B cell (primary cell): ENCODE measurements around the gene DTX4. TPM values are rescaled to one million over a fixed set of nuclear protein-coding genes. Genes with fewer than 3 reads are reported as not detected.

Experiments
- ATAC-seq: fragments of 200-7000 bp; cut with Tn5 transposase; one replicate; pipeline ENCODE4 v1.10.0; 2021; ENCODE audit warnings: low read depth, mild to moderate bottlenecking, moderate number of reproducible peaks, moderate library complexity
- CTCF ChIA-PET: fragments of 350-600 bp; sonication (Branson Sonifier 250); formaldehyde crosslinking; loops from one replicate; lab custom pipeline; 2021; ENCODE audit warnings: antibody characterized with exemption, inconsistent platforms; lab: Charles Lee
- POLR2A ChIA-PET: fragments of 350-600 bp; sonication (Branson Sonifier 250); formaldehyde crosslinking; loops from one replicate; lab custom pipeline; 2021; ENCODE audit warnings: antibody characterized with exemption; lab: Charles Lee
- DNase-seq: peaks from one replicate; pipeline ENCODE4 v3.0.0; 2013
- H2AFZ ChIP-seq: 2 replicates; pipeline ENCODE4 v1.6.1; 2012; ENCODE audit warnings: mild to moderate bottlenecking, low read depth, low read length; ENCODE audit not compliant: insufficient read depth, poor library complexity, severe bottlenecking
- H3K27ac ChIP-seq, 2 donors: 1 replicate in 1 of 2; 2 replicates in 1 of 2; pipeline ENCODE4 v1.5.1; 2012 to 2013; ENCODE audit warnings: low read length in 2 of 2, mild to moderate bottlenecking in 2 of 2, moderate library complexity in 1 of 2
- H3K27me3 ChIP-seq, 4 experiments: fragments of 200-600 bp in 1 of 4; sonication (generic) in 1 of 4; replicated peaks in 1 of 4; 1 replicate in 2 of 4; 2 replicates in 2 of 4; pipeline versions ENCODE4 v1.6.1 to v1.7.0; 2013 to 2016; ENCODE audit warnings: low read length in 3 of 4, mild to moderate bottlenecking in 2 of 4, mixed read lengths in 1 of 4, moderate library complexity in 1 of 4; ENCODE audit not compliant: insufficient read depth in 4 of 4, control insufficient read depth in 3 of 4; ENCODE audit errors: control extremely low read depth in 1 of 4
- H3K36me3 ChIP-seq, 2 experiments: replicated peaks in 1 of 2; 1 replicate in 1 of 2; 2 replicates in 1 of 2; pipeline versions ENCODE4 v1.6.1 to v1.7.1; 2013; ENCODE audit warnings: low read length in 1 of 2; ENCODE audit not compliant: insufficient read depth in 2 of 2, control insufficient read depth in 1 of 2; ENCODE audit errors: control extremely low read depth in 1 of 2, extremely low read depth in 1 of 2
- H3K4me1 ChIP-seq, 2 donors: fragments of 200-600 bp in 1 of 2; sonication (generic) in 1 of 2; 1 replicate in 1 of 2; 2 replicates in 1 of 2; pipeline versions ENCODE4 v1.5.1 to v1.6.1; 2013 to 2017; ENCODE audit warnings: low read length in 2 of 2; ENCODE audit not compliant: control insufficient read depth in 2 of 2, insufficient read depth in 2 of 2
- H3K4me2 ChIP-seq: replicated peaks from 2 replicates; pipeline ENCODE3; 2012; ENCODE audit warnings: mild to moderate bottlenecking, low read depth, low read length; ENCODE audit not compliant: poor library complexity, severe bottlenecking
- H3K4me3 ChIP-seq, 5 experiments: fragments of 200-600 bp in 1 of 5; sonication (generic) in 1 of 5; 1 replicate in 3 of 5; 2 replicates in 2 of 5; pipeline versions ENCODE4 v1.5.1 to v1.7.0; 2011 to 2016; ENCODE audit warnings: low read length in 4 of 5, mild to moderate bottlenecking in 4 of 5, low read depth in 2 of 5, control low read depth in 1 of 5, moderate library complexity in 1 of 5; ENCODE audit not compliant: insufficient read depth in 1 of 5; ENCODE audit errors: control extremely low read depth in 1 of 5, extremely low read depth in 1 of 5
- H3K79me2 ChIP-seq: fragments of 200-600 bp; sonication (generic); one replicate; pipeline ENCODE4 v1.6.0; 2016; ENCODE audit warnings: low read length; ENCODE audit not compliant: control insufficient read depth, insufficient read depth
- H3K9ac ChIP-seq: fragments of 200-600 bp; sonication (generic); 2 replicates; pipeline ENCODE4 v1.6.1; 2017; ENCODE audit warnings: mild to moderate bottlenecking, low read length, moderate library complexity
- H3K9me3 ChIP-seq, 3 donors: one replicate each; pipeline versions ENCODE4 v1.6.1 to v1.7.1; 2013; ENCODE audit warnings: low read length in 2 of 3; ENCODE audit not compliant: control insufficient read depth in 2 of 3, insufficient read depth in 1 of 3; ENCODE audit errors: control extremely low read depth in 1 of 3
- H4K20me1 ChIP-seq: 2 replicates; pipeline ENCODE4 v1.6.0; 2012; ENCODE audit warnings: mild to moderate bottlenecking, low read length; ENCODE audit not compliant: insufficient read depth, control insufficient read depth, poor library complexity, severe bottlenecking
- H3K27ac Mint-ChIP-seq: one replicate; pipeline ENCODE4 v1.8.0; 2021; ENCODE audit warnings: mixed read lengths
- H3K27me3 Mint-ChIP-seq: one replicate; pipeline ENCODE4 v1.8.0; 2021; ENCODE audit warnings: mixed read lengths
- H3K4me1 Mint-ChIP-seq: one replicate; pipeline ENCODE4 v1.8.0; 2021; ENCODE audit warnings: mixed read lengths
- H3K4me3 Mint-ChIP-seq: one replicate; pipeline ENCODE4 v1.8.0; 2021; ENCODE audit warnings: mixed read lengths
- H3K9me3 Mint-ChIP-seq: one replicate; pipeline ENCODE4 v1.8.0; 2022; ENCODE audit warnings: mixed read lengths; ENCODE audit not compliant: insufficient read depth
- CTCF ChIP-seq: fragments of 200-600 bp; IDR thresholded peaks from one replicate; pipeline ENCODE4 v1.8.0; 2022; ENCODE audit warnings: antibody characterized with exemption, mild to moderate bottlenecking
- EZH2 ChIP-seq: IDR thresholded peaks from 2 replicates; pipeline ENCODE4 v1.6.1; 2012; ENCODE audit warnings: borderline replicate concordance, low read depth, mild to moderate bottlenecking, moderate library complexity, low read length; ENCODE audit not compliant: insufficient read depth, poor library complexity, severe bottlenecking
- WGBS: methylation state at CpG from one replicate; pipeline ENCODE4 v1.1.5; 2013; ENCODE audit warnings: missing lambda C conversion rate; ENCODE audit not compliant: insufficient coverage; 5-methylcytosine and 5-hydroxymethylcytosine counted together
- intact Hi-C: fragments of 100-400 bp; cut with micrococcal nuclease; formaldehyde crosslinking; loops from one replicate; pipeline ENCODE4 v1.10.0; 2022
- polyA plus RNA-seq: library from polyadenylated mRNA; depleted of rRNA; stranded (reverse); fragments of >200 nt; gene quantifications from 2 replicates; pipeline ENCODE4 v1.2.3, GENCODE V29; 2012
- total RNA-seq, 2 donors: library from RNA; stranded (reverse); fragments of 120-200 nt in 1 of 2; gene quantifications; 1 replicate in 1 of 2; 2 replicates in 1 of 2; pipeline versions ENCODE4 v1.2.3 to v1.2.4, GENCODE V29; 2013 to 2022

Gene DTX4
- total and polyA plus RNA-seq, 2 donors (not counting 1 experiment from before 2014, with no cell fraction given): 11.7 to 43.3 TPM

DNA sequence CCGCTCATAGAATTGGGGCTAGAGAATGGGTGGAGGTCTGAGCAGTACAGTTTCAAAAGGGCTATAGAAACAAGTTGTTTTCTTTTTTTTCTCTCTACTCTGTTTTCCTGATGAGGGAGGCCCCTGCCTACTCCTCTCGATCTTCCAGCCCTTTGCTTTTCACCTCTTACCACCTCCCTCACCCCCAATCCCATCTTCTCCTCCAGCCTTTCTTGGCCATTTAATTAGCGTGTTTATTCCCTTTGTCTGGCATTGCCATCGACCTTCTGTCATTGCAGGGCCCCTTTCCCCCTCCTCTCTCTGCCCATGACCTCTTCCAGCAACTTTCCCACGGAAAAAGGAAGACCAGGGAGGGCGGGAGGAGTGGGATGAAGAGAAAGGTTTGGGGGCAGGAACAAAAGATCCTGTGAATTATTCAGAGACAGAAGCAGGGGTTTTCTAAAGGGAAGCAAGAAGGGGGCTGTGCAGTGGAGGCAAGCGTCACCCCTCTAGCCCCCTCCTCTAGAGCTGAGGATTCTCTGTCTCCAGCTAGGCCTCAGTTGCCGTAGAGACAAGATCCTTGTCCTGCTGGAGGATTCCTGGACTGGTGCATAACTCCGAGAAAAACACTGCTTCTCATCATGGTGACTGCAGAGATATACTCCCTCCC is 12.9 kb downstream of the DTX4 start:
- Mint-ChIP-seq H3K4me3 (no peak overlapping the region), H3K4me1 (peaks cover 17% of the 10 kb centered on the region), H3K27me3 (no peaks in the 10 kb centered on the region), H3K27ac (no peak overlapping the region), H3K9me3 (no peaks in the 10 kb centered on the region)
- POLR2A ChIA-PET: no interaction called here
- no peak for ATAC-seq
- no peak for TF ChIP-seq EZH2
- no peak for TF ChIP-seq CTCF
- 96% methylated on average over 5 of the region's 9 CpGs for WGBS
- H3K79me2 ChIP-seq: peaks cover 71% of the 10 kb centered on the region
- peaks cover 77% of the 10 kb centered on the region for H4K20me1 ChIP-seq
- no peak overlapping the region for H3K27ac ChIP-seq
- intact Hi-C loops: no loop called here
- H3K27me3 ChIP-seq: no peaks in the 10 kb centered on the region
- DNase-seq: no peak
- H3K4me3 ChIP-seq: no peak overlapping the region
- H3K4me1 ChIP-seq: peaks cover 0 to 2% of the 10 kb centered on the region in 2 donors
- CTCF ChIA-PET: interaction anchor here (1.1 to 18.8 kb wide), 10 partner anchors 10 to 579 kb away, joined by 3 to 215 read pairs (median 12); partner anchors contain the start of gene DTX4
- no peaks in the 10 kb centered on the region for H3K9me3 ChIP-seq
- H3K36me3 ChIP-seq: peaks cover 2 to 78% of the 10 kb centered on the region in 2 experiments
- no peak overlapping the region for H3K9ac ChIP-seq
- no peak overlapping the region for H2AFZ ChIP-seq
- H3K4me2 ChIP-seq: no peak overlapping the region

GRCh38 chr11:59185386-59185945 is 13.5 kb downstream of the DTX4 start:
- Histone ChIP-seq H3K4me3 (no peak overlapping the region), H3K4me1 (peaks cover 0 to 2% of the 10 kb centered on the region in 2 donors), H2AFZ (no peak overlapping the region), H3K9me3 (no peaks in the 10 kb centered on the region), H3K79me2 (peaks cover 67% of the 10 kb centered on the region), H3K27me3 (no peaks in the 10 kb centered on the region), H3K9ac (no peak overlapping the region), H4K20me1 (peaks cover 71% of the 10 kb centered on the region), H3K27ac (no peak overlapping the region), H3K4me2 (no peak overlapping the region), H3K36me3 (peaks cover 2 to 84% of the 10 kb centered on the region in 2 experiments)
- POLR2A ChIA-PET: interaction anchor here (1.8 kb wide), 1 partner anchor 13 kb away, joined by 12 read pairs; the partner anchor contains the start of gene DTX4
- no peak for ATAC-seq
- WGBS: 100% methylated on average over 1 of the region's 5 CpGs
- TF ChIP-seq CTCF (no peak), EZH2 (no peak)
- Mint-ChIP-seq H3K4me1 (peaks cover 17% of the 10 kb centered on the region), H3K9me3 (no peaks in the 10 kb centered on the region), H3K27ac (no peak overlapping the region), H3K4me3 (no peak overlapping the region), H3K27me3 (no peaks in the 10 kb centered on the region)
- intact Hi-C loops: no loop called here
- DNase-seq: no peak
- CTCF ChIA-PET: interaction anchor here (0.6 to 18.8 kb wide), 18 partner anchors 9 to 580 kb away, joined by 3 to 215 read pairs (median 5); partner anchors contain the start of gene DTX4
